K562 (cell line): ENCODE data around the gene CALM3. TPM values are rescaled to one million over a fixed set of nuclear protein-coding genes. Genes with fewer than 3 reads are reported as not detected.

ENCODE experiments used
- ASH1L ChIP-seq: fragments of 450-650 bp; IDR thresholded peaks from 2 replicates; pipeline ENCODE4 v1.6.1; 2018; ENCODE audit warnings: borderline replicate concordance, mild to moderate bottlenecking, low read depth; ENCODE audit not compliant: partially characterized antibody
- CHD1 ChIP-seq: fragments of 200-600 bp; sonication (generic); IDR thresholded peaks from one replicate; pipeline ENCODE4 v1.6.1; 2012; ENCODE audit warnings: mild to moderate bottlenecking, moderate library complexity, low read length, inconsistent platforms
- E2F3 ChIP-seq: fragments of 250-450 bp; sonication (Bioruptor Pico); IDR thresholded peaks from 2 replicates; pipeline ENCODE4 v1.4.0; 2020; ENCODE audit warnings: mild to moderate bottlenecking
- ETV5 ChIP-seq: sonication (generic); formaldehyde crosslinking; IDR thresholded peaks from 2 replicates; pipeline ENCODE4 v1.4.0; 2020; ENCODE audit warnings: low read depth, mild to moderate bottlenecking, missing genetic modification reagents
- HDAC3 ChIP-seq: fragments of 450-650 bp; IDR thresholded peaks from 2 replicates; pipeline ENCODE4 v1.6.1; 2018; ENCODE audit warnings: borderline replicate concordance, mild to moderate bottlenecking, moderate library complexity; ENCODE audit not compliant: partially characterized antibody
- MAZ ChIP-seq, 2 experiments: fragments of 450-650 bp in 1 of 2; sonication (generic) in 1 of 2; formaldehyde crosslinking; IDR thresholded peaks in 1 of 2; conservative IDR thresholded peaks in 1 of 2; 2 replicates each; pipeline versions ENCODE4 v1.4.0 to v1.5.0; 2020; ENCODE audit warnings: mild to moderate bottlenecking in 1 of 2, missing genetic modification reagents in 1 of 2
- NR2F6 ChIP-seq: fragments of 450-650 bp; formaldehyde crosslinking; IDR thresholded peaks from 2 replicates; pipeline ENCODE4 v1.4.0; 2020; ENCODE audit warnings: mild to moderate bottlenecking
- POLR2B ChIP-seq: fragments of 450-650 bp; IDR thresholded peaks from 2 replicates; pipeline ENCODE4 v1.6.1; 2018; ENCODE audit warnings: low read depth; ENCODE audit not compliant: partially characterized antibody
- RBFOX2 ChIP-seq: fragments of 200-400 bp; formaldehyde crosslinking; IDR thresholded peaks from 2 replicates; pipeline ENCODE4 v1.6.1; 2017; ENCODE audit warnings: low read depth, mild to moderate bottlenecking, low read length, moderate library complexity
- RERE ChIP-seq: sonication (generic); formaldehyde crosslinking; IDR thresholded peaks from 2 replicates; pipeline ENCODE4 v1.8.0; 2023; ENCODE audit warnings: missing genetic modification reagents, mild to moderate bottlenecking, borderline replicate concordance
- TCF7 ChIP-seq: sonication (generic); IDR thresholded peaks from 2 replicates; pipeline ENCODE4 v1.6.1; 2016; ENCODE audit warnings: antibody characterized with exemption, borderline replicate concordance
- TFE3 ChIP-seq: fragments of 450-650 bp; formaldehyde crosslinking; IDR thresholded peaks from 2 replicates; pipeline ENCODE4 v1.4.0; 2020; ENCODE audit warnings: mild to moderate bottlenecking, mixed read lengths
- THRAP3 ChIP-seq: fragments of 450-650 bp; IDR thresholded peaks from 2 replicates; pipeline ENCODE4 v1.6.1; 2016; ENCODE audit warnings: mild to moderate bottlenecking, inconsistent platforms, borderline replicate concordance
- TRIM24 ChIP-seq, 2 experiments: fragments of 450-650 bp; IDR thresholded peaks; 2 replicates each; pipeline ENCODE4 v1.6.1; 2016
- TRIM25 ChIP-seq: fragments of 450-650 bp; IDR thresholded peaks from 2 replicates; pipeline ENCODE4 v1.7.0; 2016; ENCODE audit warnings: borderline replicate concordance
- ZBED1 ChIP-seq: IDR thresholded peaks from 2 replicates; pipeline ENCODE4 v1.6.1; 2014
- ZNF431 ChIP-seq: sonication (generic); formaldehyde crosslinking; IDR thresholded peaks from 2 replicates; pipeline ENCODE4 v1.8.0; 2022; ENCODE audit warnings: mild to moderate bottlenecking, missing genetic modification reagents
- ZNF589 ChIP-seq: fragments of 200-800 bp; sonication (Bioruptor generic); IDR thresholded peaks from 2 replicates; pipeline ENCODE4 v1.6.1; 2016; ENCODE audit warnings: low read depth, missing genetic modification characterization, missing compliant biosample characterization
- ZZZ3 ChIP-seq: fragments of 450-650 bp; IDR thresholded peaks from 2 replicates; pipeline ENCODE4 v1.6.1; 2016; ENCODE audit warnings: antibody characterized with exemption, mild to moderate bottlenecking, moderate library complexity
- polyA plus RNA-seq, 8 experiments: library from polyadenylated mRNA; depleted of rRNA in 4 of 8; stranded (reverse) in 5 of 8; unstranded in 3 of 8; fragments of >200 nt; fragmentation: Nextera tagmentation in 2 of 8; fragmentation: Illumina TruSeq in 1 of 8; extraction: Ambion mirVana in 2 of 8; extraction: Trizol in 1 of 8; gene quantifications; 2 replicates each; pipeline versions ENCODE4 v1.2.1 to v1.2.3, GENCODE V29; 2011 to 2014; ENCODE audit warnings: inconsistent platforms in 1 of 8, missing spikeins in 1 of 8
- total RNA-seq, 7 experiments: library from RNA; depleted of rRNA in 6 of 7; stranded (reverse); fragments of >200 nt in 6 of 7; fragmentation: Illumina TruSeq in 2 of 7; extraction: Trizol in 2 of 7; gene quantifications; 2 replicates each; pipeline versions ENCODE4 v1.2.1 to v1.2.3, GENCODE V29; 2011 to 2021; ENCODE audit warnings: low replicate concordance in 1 of 7

CALM3 gene
- total and polyA plus RNA-seq, 9 of the 15 experiments (the other 6 are each of a cell fraction or from before 2014, with no cell fraction given), result 34.6 to 350 (median 156) TPM

GRCh38 chr19:46600384-46601317, 479 bp upstream of the CALM3 start (continued):
- TF ChIP-seq TCF7, result peak; percentile 76; the same call in 1 of the 2 replicates
- TF ChIP-seq TRIM25, result peak; percentile 86; the same call in 1 of the 2 replicates
- no peak for TF ChIP-seq HDAC3
- no peak for TF ChIP-seq TFE3
- no peak for TF ChIP-seq THRAP3
- TF ChIP-seq POLR2B, result peak; percentile 26
- TF ChIP-seq ASH1L, result peak; percentile 97
- no peak; the same call in 1 of the 2 replicates for TF ChIP-seq ZBED1
- no peak for TF ChIP-seq ZNF431 (CRISPR knock-in tag)
- TF ChIP-seq MAZ (CRISPR knock-in tag; conservative IDR thresholded peaks at IDR 0.05 in 1 of 2, IDR thresholded peaks at IDR 0.05 in 1 of 2), result peak; percentile 97 to 99
- no peak for TF ChIP-seq NR2F6 (CRISPR knock-in tag)
- TF ChIP-seq RBFOX2, result peak; percentile 77
- TF ChIP-seq ETV5 (CRISPR knock-in tag), result peak; percentile 31; the same call in 1 of the 2 replicates
- TF ChIP-seq ZNF589, result peak; percentile 99
- peak in 1 of 2 experiments; percentile 11; a peak in 1 of 4 replicates for TF ChIP-seq TRIM24 (IDR thresholded peaks at IDR 0.05)
- no peak for TF ChIP-seq CHD1
- no peak for TF ChIP-seq RERE
- peak; percentile 77 for TF ChIP-seq E2F3 (CRISPR knock-in tag)
- peak; percentile 82 for TF ChIP-seq ZZZ3
